GM21381 (cell line): ENCODE measurements around the gene SCN1A.

Experiments
- ATAC-seq: cut with Tn5 transposase; IDR thresholded peaks from one replicate; pipeline ENCODE4 v1.9.1; 2021; ENCODE audit warnings: mild to moderate bottlenecking, moderate library complexity; ENCODE audit not compliant: unreplicated experiment

Gene SCN1A

GRCh38 chr2:166082736-166083135, 45.1 kb downstream of the SCN1A start:
- ATAC-seq, result no peak

GRCh38 chr2:166081852-166082251, 46.0 kb downstream of the SCN1A start:
- ATAC-seq, result no peak

GRCh38 chr2:166081131-166081632, 46.6 kb downstream of the SCN1A start:
- no peak for ATAC-seq

- no peak for ATAC-seq
Observed at GRCh38 chr2:166074430-166074829, 53.4 kb downstream of the SCN1A start.

GRCh38 chr2:166074011-166074410, 53.8 kb downstream of the SCN1A start:
- no peak for ATAC-seq

- no peak for ATAC-seq
Observed at GRCh38 chr2:166070231-166070630, 57.6 kb downstream of the SCN1A start.

GRCh38 chr2:166068981-166069380, 58.8 kb downstream of the SCN1A start:
- ATAC-seq, result no peak

- no peak for ATAC-seq
Observed at GRCh38 chr2:166067229-166067628, 60.6 kb downstream of the SCN1A start.

- ATAC-seq, result no peak
Observed at GRCh38 chr2:166060191-166060590, 67.6 kb downstream of the SCN1A start.

GRCh38 chr2:166057370-166058164, 70.3 kb downstream of the SCN1A start:
- no peak for ATAC-seq

GRCh38 chr2:166044853-166045483, 82.9 kb downstream of the SCN1A start:
- no peak for ATAC-seq

- ATAC-seq, result no peak
Observed at GRCh38 chr2:166042768-166043390, 84.9 kb downstream of the SCN1A start.

- ATAC-seq, result no peak
Observed at GRCh38 chr2:166042356-166042755, 85.5 kb downstream of the SCN1A start.

- ATAC-seq, result no peak
Observed at GRCh38 chr2:166041613-166042012, 86.2 kb downstream of the SCN1A start.

- no peak for ATAC-seq
Observed at GRCh38 chr2:166032361-166032760, 95.5 kb downstream of the SCN1A start.

- no peak for ATAC-seq
Observed at GRCh38 chr2:166031054-166031453, 96.8 kb downstream of the SCN1A start.

GRCh38 chr2:166025313-166025712, 102.5 kb downstream of the SCN1A start:
- no peak for ATAC-seq

GRCh38 chr2:166017208-166017607, 110.6 kb downstream of the SCN1A start:
- no peak for ATAC-seq

GRCh38 chr2:166013878-166014277, 113.9 kb downstream of the SCN1A start:
- ATAC-seq, result no peak

GRCh38 chr2:166011660-166012059, 116.2 kb downstream of the SCN1A start:
- no peak for ATAC-seq

- ATAC-seq, result no peak
Observed at GRCh38 chr2:166000401-166000800, 127.4 kb downstream of the SCN1A start.

GRCh38 chr2:165990846-165991245, 137.0 kb downstream of the SCN1A start:
- no peak for ATAC-seq
